K562 treated with DMSO at 1 percent for 12 hours (cell line): ENCODE results near the gene OR2AK2. TPM values are rescaled to one million over a fixed set of nuclear protein-coding genes. Genes with fewer than 3 reads are reported as not detected.

Experiments used
- total RNA-seq: library from RNA; unstranded; fragments of 300-600 nt; gene quantifications from 2 replicates; pipeline ENCODE4 v1.2.3, GENCODE V29; 2022; ENCODE audit not compliant: insufficient read depth

OR2AK2 gene, protein sequence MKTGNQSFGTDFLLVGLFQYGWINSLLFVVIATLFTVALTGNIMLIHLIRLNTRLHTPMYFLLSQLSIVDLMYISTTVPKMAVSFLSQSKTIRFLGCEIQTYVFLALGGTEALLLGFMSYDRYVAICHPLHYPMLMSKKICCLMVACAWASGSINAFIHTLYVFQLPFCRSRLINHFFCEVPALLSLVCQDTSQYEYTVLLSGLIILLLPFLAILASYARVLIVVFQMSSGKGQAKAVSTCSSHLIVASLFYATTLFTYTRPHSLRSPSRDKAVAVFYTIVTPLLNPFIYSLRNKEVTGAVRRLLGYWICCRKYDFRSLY
- not detected in 2 replicates for total RNA-seq

DNA sequence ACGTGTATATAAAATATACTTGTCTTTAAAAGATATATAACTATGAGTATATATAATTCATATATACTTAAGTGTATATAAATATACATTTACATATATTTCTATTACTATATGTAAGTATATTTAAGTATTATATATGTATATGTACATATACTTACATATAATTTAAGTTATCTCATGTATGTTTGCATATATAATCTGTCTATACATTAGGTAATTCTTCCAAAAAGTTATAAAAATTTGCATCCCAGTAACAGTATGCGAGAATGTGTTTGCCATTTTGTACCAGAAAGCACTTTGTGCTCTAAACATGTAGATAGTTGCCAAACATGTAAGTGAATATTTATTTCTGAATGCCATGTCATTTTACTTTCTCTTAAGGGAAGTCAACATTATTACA lies at the start of gene OR2AK2:
Gene OR2AK2 (plus strand): TSS at position 301 of the 400 bp plus-strand sequence. CDS start 144 bp downstream, outside the sequence.

DNA sequence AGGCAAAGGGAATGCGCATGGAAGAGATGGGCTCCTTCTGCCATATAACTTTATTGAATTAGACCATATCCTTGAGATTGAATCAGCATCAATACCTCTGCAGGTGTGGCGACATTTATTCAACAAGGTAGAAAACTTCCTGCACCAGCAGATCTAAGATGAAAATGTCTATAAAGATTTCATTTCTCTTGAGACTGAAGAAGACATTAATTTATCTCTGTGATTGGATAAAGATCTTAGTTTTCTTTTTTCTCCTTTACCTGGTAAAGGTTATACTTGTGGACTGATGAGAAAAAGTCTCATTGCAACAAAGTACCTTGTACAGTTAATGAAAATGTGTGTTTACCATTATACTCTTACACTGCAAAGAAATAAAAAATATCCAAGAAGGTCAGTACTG lies 45.1 kb upstream of the OR2AK2 start, which contains the start of gene OR2T8:
Gene OR2T8 (plus strand): TSS at position 301 of the 400 bp plus-strand sequence. CDS start 766 bp downstream, outside the sequence.

DNA sequence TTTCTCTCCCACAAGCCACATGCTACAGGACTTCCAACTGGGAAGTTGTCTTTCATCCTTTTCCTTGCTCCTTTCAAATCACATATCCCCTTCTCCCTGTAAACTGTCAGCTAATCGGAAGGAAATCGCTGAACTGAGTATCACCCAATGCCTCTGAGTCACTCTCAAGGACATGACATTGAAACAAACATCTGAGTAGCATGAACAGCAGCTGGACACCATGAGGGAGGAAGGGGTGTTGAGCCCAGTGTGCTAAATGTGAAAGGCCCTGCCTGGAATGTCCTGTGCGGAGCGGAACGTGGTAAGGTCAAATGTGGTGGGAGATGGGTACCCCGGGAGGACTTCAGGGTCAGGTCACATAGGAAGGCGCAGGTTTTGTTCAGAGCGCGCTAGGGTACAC lies 40.2 kb upstream of the OR2AK2 start, which contains the start of gene OR2AJ1:
Gene OR2AJ1 (plus strand): TSS at position 22 of the 400 bp plus-strand sequence. CDS start 8,880 bp downstream, outside the sequence.

DNA sequence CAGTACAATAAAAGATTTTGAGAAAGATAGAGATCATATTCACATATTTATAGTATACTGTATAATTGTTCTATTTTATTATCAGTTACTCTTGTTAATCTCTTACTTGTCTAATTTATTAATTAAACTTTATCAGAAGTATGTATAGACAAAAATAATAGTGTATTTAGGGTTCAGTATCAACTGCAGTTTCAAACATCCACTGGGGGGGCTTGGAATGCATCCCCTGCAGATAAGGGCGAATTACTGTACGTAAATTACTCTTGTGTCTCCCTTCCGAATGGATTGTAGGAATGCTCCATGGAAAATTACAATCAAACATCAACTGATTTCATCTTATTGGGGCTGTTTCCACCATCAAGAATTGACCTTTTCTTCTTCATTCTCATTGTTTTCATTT lies 16.5 kb upstream of the OR2AK2 start, which contains the start of gene OR2L8:
Gene OR2L8 (plus strand): TSS at position 301 of the 400 bp plus-strand sequence. CDS start 0 bp downstream, at position 301.

DNA sequence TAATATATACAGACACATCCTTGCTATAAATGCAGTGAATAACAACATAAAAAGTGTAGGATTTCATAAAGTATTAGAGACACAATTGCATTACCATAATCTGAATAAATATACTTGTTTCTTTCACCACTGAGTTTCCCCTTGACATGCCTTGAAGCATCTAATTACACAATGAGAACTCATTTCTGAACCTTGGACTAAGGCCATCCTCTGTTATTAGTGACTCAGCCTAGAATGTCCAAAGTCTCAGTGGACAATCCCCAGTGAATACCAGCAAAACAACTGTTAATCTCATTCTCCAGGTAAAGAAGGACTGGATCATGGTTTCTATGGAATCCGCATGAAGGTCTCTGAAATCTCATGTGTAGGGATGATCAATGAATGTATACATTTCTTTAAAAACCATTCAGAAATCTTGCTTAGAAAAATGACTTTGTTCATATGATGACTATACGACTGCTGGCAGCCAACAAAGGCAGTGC lies 48.2 kb downstream of the OR2AK2 start, which contains the start of gene OR2L5:
Gene OR2L5 (plus strand): TSS at position 432 of the 482 bp plus-strand sequence. CDS start 8,288 bp downstream, outside the sequence.

Other genes with a start within 250 kb of the OR2AK2 start
- not detected in 2 replicates for gene OR6F1, start 248.6 kb upstream of the OR2AK2 start, total RNA-seq
- gene OR14K1, start 226.6 kb upstream of the OR2AK2 start, total RNA-seq: not detected in 2 replicates
- not detected in 2 replicates for gene OR14A2, start 217.1 kb upstream of the OR2AK2 start, total RNA-seq
- not detected in 2 replicates for gene OR1C1, start 204.7 kb upstream of the OR2AK2 start, total RNA-seq
- not detected in 2 replicates for gene OR14A16, start 141.1 kb upstream of the OR2AK2 start, total RNA-seq
- gene OR11L1, start 123.3 kb upstream of the OR2AK2 start, total RNA-seq: not detected in 2 replicates
- 6.8 and 25.3 TPM in 2 replicates for gene TRIM58, start 108.0 kb upstream of the OR2AK2 start, total RNA-seq
- gene OR2W3, start 69.6 kb upstream of the OR2AK2 start, total RNA-seq: 8.5 TPM in 1 of 2 replicates, not detected in the other
- gene OR2T8, start 45.0 kb upstream of the OR2AK2 start, total RNA-seq: not detected in 2 replicates
- not detected in 2 replicates for gene OR2AJ1, start 40.3 kb upstream of the OR2AK2 start, total RNA-seq
- not detected in 2 replicates for gene OR2L8, start 16.4 kb upstream of the OR2AK2 start, total RNA-seq
- gene OR2L5, start 48.4 kb downstream of the OR2AK2 start, total RNA-seq: not detected in 2 replicates
- not detected in 2 replicates for gene OR2L2, start 64.8 kb downstream of the OR2AK2 start, total RNA-seq
- gene OR2L3, start 81.6 kb downstream of the OR2AK2 start, total RNA-seq: not detected in 2 replicates
- not detected in 2 replicates for gene OR2L13, start 130.0 kb downstream of the OR2AK2 start, total RNA-seq
- not detected in 2 replicates for gene OR2M5, start 179.9 kb downstream of the OR2AK2 start, total RNA-seq
- not detected in 2 replicates for gene OR2M2, start 209.6 kb downstream of the OR2AK2 start, total RNA-seq
- not detected in 2 replicates for gene OR2M3, start 232.0 kb downstream of the OR2AK2 start, total RNA-seq